GM19372 (cell line): Measurements from ENCODE around the gene WDR48.

Experiments
- ATAC-seq: cut with Tn5 transposase; IDR thresholded peaks from one replicate; pipeline ENCODE4 v1.9.1; 2021; ENCODE audit warnings: mild to moderate bottlenecking, low read depth, moderate library complexity; ENCODE audit not compliant: unreplicated experiment

Gene WDR48

DNA sequence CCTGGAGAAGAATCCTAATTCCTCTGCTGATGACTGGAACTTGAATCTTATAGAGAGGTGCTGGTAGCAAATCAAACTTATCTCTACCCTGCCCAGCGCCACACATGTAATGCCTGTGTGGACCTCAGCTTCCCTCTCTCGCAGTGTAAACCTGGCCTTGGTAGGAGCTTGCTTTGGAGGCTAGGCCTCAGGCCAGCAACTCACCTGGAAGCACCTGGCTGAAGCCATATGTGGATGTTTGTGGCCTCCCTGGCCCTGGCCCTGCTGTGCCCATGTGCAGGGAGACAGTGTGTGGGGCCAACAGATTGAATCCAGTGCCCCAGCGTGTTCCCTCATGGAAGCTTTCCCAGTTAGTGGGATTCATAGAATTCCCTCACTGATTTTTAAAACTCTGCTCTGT lies 64.1 kb downstream of the WDR48 start:
- ATAC-seq: no peak

DNA sequence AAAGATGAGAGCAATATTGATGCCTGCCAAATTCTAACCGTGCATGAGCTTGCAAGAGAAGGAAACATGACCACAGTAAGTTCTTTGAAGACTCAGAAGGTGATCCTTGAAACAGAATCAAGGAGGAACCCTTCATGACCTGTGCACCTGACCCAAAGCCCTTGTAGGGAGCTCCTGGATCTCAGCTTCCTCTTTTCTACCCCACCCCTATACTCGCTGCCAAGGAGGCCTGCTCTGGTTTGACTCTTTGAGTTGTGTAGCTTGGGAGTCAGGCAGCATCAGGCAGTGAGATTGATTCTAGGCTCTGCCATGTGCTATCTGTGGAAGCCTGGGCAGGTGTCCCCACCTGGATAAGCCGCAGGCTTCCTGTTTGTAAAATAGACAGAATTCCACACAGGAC lies 66.3 kb downstream of the WDR48 start:
- no peak for ATAC-seq

DNA sequence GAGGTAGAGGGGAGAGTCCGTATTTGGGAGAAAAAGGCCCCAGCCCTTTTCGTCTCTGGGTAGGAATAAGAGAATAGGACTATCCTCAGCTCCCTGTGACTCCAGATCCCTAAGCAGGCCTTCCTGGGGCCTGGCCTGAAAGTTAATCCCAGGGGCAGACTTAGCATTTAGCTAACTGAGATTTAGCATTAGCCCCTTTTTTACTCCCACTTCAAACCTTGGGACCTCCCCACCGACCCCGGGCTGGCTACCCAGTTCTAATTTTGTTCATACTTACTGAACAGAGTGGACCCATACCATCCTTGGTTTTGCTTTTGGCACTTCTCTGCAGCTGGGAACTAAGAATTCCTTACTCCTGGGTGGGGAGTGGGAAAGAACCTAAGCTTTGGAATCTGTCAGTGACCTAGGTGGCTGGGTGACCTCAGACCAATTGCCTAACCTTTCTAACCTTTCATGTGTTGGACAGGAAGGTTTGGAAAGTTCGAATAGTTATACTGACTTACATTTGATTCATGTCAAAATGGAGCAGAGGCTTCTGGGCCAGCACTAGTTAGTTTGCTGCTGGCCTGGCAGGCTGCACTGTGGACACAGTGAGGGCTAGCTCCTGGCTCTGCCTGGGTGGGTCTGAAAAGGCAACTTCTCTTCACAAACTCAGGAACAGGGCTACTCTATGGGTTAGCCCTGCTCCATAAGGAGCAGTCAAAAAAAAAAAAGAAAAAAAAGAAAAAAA lies 67.3 kb downstream of the WDR48 start:
- no peak for ATAC-seq

DNA sequence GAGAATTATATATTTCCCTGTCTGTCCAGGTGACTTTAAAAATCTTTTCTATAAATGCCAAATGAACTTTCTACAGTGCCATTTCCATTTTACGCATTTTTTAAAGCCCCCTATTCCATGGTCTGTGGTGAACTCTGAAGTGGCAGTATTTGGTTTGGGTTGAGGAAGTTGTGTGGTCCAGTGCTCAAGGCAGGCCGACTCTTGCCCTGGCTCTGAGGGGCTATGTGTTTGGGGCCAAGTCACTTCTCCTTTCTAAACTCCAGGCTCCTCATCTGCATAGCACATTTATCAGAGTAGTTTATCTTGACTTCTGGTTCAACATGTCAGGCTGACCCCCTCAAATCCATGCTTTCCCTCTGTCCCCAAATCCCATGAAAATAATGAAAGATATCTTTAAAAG lies 69.8 kb downstream of the WDR48 start:
- ATAC-seq: no peak

DNA sequence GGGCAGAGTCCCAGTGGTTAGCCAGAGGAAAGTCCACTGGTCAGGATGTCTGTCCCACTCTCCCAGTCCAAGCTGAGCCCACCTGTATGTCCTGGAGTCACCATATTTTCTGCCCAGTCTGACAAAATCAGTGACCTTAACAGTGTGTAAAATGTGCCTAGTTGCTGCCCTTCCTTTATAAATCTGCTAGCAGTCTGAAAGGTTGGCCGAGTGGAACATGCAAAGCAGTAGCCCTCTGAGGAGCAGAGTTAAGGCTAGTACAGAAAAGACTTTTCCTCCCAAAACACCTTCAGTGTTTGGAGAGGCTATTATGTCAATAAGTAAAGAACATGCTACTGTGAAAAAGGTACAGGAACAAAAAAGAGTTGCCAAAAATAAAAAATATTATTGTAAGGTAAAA lies 71.0 kb downstream of the WDR48 start:
- ATAC-seq: no peak

DNA sequence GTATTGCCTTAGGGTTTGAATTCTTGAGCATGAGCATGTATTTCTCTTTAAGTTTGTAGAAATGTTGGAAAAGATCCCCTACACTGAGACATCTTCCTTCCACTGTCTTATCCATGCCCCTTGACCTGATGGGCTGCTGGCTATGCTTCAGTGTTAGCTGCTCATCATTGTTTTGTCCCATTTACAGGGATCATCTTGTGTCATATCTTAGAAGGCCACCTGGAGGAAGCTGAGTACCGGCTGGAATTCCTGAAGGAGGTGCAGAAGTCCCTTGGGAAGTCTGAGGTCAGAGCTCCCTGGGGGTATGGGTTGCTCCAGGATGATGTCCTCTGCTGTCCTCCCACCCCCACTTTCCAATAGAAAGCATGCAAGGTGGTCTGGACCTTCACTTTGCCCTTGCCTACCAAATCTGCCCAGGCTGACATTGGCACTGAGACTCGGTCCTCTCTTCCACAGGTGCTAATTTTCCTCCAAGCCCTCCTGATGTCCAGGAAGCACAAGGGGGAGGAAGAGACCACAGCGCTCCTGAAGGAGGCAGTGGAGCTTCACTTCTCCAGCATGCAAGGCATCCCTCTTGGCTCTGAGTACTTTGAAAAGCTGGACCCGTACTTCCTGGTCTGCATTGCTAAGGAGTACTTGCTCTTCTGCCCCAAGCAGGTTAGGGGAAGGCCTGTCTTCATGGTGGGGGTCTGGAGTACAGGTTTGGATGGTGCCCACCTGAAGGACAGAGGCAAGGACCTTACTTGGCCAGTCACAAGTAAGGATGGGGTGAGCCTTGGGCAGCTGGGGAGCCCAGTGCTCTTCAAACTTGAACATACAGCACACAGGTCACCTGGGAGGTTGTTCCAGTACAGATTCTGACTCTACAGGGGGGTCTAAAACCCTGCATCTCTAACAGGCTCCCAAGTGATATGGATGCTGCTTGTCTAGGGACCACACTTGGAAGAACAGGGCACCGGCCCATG lies 73.3 kb downstream of the WDR48 start:
- ATAC-seq: no peak

DNA sequence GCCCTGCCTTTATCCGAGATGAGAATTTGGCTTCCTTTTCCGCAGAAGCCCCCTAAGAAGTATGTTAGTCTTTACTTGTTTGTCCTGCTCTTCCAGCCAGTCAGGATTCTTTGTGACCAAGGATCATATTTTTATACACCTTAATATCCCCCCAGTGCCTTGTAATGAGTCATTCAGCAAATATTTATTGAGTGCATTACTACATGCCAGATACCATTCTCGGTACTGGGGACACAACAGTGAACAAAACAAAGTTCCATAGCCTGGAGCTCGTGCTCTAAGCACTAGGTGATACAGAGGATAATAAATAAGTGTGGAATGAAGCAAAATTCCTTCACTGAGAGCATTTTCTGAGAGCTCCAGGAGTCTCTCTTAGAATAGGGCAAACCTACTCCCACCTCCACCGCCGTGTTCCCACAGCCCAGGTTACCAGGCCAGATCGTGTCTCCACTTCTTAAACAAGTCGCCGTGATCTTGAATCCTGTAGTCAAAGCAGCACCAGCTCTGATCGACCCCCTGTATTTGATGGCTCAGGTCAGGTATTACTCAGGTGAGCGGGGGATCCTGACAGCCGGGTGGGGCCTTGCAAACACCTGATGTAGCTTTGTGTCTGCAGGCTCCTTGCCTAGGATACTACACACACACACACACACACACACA lies 74.2 kb downstream of the WDR48 start:
- ATAC-seq: no peak

DNA sequence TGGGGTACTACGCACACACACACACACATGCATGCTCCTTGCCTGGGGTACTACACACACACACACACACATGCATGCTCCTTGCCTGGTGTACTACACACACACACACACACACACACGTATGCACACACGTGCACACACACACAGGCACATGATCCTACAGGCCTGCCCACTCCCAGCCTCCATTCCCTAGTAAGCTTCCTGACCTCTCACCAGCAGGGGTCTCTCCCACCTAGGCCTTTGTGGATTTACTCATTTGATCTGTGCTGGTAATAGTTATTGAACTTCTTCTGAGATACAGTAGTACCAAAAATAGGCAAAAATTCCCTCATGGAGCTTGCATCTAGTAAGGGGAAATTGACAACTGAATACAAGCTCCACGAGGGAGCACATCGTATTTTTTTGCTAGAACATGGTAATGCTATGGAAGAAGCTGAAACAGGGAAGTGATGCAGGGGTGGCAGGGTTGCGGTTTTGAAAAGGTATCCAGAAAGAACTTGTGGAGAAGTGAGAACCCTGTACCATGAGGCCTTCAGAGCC lies 74.8 kb downstream of the WDR48 start:
- no peak for ATAC-seq

DNA sequence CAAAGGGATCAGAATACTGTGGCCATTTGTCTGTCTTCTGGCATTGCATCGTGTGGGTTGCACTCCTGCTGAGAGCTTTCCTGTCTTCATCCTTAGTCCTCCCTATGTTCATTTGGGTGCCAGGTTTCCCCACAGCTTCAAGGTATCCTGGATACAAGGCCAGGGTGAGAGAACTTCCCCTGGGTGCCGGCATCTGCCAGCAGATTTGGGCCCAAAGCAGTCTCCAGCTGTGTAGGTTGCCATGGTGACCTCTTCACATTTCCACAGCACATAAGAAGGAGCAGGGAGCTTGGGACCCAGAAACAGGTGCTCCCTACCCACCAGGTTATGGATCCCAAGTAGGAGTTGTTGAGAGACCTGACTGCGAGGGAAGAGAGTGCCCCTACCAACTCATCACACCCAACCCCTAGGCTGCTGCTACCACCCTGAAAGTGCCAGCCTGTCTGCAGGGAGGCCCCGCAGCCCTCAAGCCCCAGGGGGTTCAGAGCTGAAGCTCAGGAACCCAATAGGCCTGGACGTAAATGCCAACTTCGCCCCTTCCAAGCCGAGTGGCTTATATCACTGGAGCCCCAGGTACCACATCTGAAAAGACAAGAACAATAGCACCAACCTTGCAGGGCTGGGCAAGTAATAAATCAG lies 75.6 kb downstream of the WDR48 start:
- ATAC-seq: no peak

DNA sequence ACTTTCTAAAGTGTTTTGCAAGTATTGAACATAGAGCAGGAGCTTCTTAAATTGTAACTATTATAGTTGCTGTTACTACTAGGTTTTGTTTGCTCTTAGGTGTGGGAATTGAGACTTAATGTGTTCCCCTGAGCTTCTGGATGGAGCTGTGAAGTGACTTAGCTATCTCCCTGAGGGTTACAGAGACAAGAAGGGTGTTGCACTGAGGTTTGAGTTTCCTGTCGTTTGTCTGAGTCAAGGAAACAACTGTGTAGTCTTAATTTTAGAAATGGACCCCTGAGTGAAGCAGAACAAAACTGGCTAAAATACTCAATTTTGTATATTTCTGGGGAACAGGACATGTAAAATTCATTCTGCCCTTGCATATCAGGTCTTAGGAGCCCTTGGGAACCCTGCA lies 76.1 kb downstream of the WDR48 start:
- no peak for ATAC-seq

DNA sequence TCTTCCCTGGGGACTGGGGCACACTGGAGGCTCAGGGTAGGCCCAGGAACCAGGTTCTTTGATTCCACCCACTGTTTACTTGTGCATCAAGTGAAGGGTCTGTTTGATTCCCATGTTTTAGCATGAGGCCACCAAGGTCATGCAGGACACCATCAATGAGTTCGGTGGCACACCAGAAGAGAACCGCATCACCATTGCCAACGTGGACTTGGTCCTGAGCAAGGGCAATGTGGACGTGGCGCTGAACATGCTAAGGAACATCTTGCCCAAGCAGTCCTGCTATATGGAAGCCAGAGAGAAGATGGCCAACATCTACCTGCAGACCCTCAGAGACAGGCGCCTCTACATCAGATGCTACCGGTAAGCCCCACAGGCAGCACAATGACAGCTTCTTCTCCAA lies 77.1 kb downstream of the WDR48 start:
- ATAC-seq: no peak

DNA sequence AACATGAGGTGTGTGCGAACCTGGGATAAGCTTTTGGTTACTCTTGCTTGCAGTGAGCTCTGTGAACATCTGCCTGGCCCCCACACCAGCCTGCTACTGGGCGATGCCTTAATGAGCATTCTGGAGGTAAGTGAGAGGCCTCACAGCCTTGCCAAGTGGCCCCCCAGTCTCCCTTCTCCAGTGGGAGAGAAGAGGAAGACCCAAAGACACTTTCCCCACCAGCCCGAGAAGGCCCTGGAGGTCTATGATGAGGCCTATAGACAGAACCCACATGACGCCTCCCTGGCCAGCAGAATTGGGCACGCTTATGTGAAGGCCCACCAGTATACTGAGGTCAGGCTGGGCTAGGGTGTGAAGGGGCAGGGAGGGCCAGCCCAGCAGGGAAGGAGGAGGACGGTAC lies 78.2 kb downstream of the WDR48 start:
- ATAC-seq: no peak

DNA sequence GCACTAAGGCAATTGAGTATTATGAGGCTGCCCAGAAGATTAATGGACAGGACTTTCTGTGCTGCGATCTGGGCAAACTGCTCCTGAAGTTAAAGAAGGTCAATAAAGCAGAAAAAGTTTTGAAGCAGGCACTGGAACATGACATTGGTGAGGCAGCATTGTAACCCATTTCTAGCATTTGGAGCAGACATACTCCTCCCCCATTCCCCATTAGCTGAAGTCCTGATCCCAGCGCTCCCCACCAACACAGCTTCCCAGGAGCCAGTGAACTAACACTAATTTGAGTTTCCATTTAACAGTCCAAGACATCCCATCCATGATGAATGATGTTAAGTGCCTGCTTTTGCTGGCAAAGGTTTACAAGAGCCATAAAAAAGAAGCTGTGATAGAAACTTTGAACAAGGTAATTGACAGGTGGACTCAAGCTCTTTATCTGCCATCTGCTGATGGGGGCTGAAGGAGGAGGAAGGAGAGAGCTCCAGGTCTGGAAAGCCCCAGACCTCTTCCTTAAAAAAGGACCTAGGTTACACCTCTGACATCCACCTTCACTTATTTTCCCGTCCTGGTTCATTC lies 79.0 kb downstream of the WDR48 start:
- ATAC-seq: no peak

DNA sequence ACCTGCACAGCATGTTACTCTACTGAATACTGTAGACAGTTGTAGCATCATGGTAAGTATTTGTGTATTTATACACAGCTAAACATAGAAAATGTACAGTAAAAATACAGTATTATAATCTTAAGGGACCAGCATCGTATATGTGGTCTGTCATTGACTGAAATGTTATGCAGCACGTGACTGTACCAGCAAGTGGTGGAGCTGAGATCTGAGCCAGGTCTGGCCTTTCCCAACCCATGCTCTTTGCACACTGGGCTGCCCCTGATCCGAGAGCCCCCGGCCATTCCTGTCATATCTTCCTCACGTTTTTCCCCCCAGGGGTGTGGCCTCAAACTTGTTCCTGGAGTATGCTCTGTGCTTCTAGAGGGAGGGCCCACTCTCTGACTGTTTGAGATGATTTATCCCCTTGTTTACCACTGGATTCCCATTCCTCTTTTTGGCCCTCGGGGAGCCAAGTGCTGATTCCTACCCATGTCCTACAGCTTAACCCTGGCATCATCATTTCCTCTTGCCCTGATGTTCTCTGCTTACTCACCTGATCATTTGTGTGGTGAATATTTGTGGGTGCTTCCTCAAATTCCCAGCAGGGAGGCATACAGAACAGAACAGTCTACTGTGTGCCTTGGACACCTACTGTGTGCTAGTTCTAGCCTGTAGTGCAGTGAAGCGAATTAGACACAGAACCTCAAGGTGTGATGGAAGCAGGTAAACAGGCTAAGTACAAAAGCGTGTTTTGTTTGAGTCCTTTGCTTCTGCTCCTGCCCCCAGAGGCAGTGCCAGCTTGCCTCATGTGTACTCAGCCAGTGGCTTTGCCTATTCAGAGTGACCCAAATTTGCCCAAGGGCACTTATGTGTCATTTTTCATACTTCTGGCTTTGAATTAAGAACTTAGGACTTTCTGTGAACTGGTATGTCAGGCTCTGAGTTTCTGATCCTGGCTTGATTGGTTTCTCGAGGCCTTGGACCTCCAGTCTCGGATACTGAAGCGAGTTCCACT lies 80.6 kb downstream of the WDR48 start:
- no peak for ATAC-seq

DNA sequence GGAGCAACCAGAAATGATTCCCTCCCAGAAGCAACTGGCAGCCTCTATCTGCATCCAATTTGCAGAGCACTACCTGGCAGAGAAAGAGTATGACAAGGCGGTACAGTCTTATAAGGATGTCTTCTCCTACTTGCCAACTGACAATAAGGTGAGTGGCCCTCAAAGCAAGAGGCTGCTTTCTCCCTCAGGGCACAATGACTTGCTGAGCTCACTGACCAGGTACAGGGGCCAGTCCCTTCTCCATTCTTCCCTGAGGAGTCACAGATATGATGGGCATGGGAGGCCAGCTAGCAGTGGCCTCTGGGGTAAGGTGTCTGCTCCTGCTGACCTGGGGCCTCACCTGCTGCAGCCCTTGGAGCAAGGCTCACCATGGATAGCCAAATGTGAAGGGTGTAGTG lies 81.3 kb downstream of the WDR48 start:
- ATAC-seq: no peak

DNA sequence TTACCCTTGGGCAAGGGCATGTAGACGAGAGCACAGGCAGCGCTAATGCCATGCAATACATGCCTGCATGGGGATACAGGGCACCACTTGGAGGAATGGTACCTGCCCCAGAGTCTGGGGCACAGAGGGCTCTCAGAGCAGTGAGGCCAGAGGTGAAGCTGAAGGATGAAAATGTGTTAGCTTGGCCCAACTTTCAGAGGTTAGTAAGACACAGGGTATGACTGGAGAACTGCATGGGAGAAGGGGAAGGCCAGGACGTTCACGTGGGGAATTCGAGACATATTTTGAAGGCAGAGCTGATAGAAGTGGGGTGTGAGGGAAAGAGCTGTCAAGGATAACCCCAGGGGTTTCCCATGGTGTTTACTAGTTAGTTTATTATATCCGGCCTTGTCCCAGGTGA lies 82.0 kb downstream of the WDR48 start:
- no peak for ATAC-seq

DNA sequence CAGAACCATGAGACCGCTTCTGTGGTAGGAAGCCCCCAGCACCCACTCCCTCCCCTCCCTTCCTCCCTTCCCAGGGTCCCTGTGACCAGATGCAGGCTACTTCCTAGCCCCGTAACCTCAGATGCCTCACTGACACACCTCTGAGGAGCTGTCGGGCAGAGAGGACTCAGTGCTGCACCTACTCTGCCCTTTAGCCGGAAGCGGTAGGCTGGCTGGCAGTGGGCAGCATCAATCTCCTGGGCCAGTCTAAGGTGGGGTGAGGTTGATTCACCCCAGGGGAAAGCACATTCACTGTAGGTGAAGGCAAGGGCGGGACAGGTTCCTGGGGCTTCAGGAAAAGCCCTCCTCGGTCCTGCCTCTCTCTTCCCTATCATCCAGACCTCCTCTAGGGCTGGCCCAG lies 82.5 kb downstream of the WDR48 start:
- no peak for ATAC-seq

DNA sequence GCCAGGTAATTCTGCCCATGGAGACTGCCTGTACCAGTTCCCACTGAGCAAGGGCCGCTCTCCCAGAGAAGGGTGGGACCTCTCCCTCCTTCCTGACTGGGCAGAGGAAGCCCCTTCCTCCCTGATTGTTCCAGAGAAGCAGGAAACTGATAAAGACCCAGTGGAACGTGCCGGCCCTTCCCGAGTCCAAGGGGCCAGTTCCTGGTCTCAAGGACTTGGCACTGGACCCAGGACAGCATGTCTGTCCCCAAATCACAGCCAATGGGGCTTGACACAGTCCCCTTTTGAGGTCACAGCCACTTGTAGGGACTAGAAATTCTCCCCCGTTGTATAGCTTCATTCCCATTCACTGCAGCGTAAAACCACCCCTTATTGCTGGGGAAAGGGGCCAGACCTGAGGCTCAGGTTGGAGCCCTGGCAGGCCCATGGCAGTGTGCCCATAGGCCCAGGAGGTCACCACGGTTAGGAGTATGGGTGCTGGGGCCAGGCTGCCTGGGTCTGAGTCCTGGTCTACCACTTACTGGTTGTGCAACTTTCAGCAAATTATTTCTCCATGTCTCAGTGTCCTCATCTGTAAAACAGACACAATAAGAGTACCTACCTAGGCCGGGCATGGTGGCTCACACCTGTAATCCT lies 83.5 kb downstream of the WDR48 start:
- ATAC-seq: no peak
